ENCODE data around the gene KCND2.

The KCND2 gene

DNA sequence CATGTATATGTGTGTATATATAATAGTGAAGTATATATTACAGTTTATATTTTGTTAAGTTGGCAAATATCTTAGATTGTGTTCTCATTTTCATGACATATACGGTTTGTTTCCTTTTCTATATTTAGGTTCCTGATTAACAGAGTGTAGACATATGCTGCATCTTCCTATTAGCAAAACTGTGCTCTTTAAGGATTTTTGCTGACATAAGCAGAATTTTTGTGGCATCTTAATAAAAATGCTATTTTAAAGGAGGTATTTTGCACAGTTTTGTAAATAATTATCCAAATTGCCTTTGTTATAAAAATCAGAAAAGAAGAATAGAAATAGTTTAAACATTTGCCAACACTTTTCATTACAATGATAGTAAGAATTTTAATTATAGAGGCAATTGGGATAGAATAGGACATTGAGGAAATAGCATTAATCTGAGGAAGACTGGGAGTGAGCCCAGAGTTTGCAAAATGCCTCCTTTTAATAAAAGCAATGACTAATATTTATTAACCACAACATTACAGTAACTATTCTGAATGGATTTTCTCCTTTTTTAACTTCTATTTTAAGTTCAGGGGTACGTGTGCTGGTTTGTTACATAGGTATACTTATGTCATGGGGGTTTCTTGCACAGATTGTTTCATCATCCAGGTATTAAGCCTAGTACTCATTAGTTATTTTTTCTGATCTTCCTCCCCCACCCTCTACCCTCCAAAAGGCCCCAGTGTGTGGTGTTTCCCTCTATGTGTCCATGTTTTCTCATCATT, 38.2 kb downstream of the KCND2 start:
- FAIRE-seq, result no peak

DNA sequence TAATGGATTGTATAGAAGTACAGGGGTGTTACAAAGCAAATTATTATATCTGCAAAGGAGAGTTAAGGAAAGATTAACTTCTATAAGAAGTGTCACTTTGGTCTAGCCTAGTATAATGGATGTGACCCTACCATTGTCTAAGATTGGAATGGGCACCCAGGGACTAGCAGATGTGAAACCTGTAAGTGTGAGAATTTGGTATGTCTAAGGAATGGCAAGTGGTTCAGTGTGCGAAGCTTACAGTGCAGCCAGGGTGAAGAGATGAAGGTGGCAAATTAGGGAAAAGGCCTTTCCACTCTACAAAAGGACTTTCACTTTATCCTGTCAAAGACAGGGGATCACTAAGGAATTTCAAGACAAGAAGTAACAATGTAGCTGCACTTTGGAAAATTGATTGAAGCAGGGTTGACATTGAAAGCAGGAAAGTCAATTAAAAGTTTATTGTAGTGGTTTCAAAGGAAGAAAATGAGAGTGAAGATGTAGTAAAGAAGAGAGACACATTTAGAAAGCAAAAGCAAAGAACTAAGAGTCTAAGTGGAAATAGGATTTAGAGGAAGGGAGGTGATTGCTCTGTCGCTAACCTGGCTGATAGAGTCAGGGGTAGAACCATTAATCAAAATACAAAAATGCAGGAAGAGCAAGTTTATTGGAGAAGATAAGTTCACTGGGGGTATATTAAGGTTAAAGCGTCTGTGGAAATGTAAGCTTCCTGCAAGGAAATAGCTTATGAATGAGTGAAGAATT, 47.4 kb downstream of the KCND2 start:
- FAIRE-seq, result no peak

- no peak for FAIRE-seq
These were observed 54.1 kb downstream of the KCND2 start for GRCh38 chr7:120327054-120327453.

- FAIRE-seq, result no peak
These were observed 59.5 kb downstream of the KCND2 start for GRCh38 chr7:120332433-120332832.

- FAIRE-seq, result no peak
These were observed 61.5 kb downstream of the KCND2 start for GRCh38 chr7:120334475-120334874.

DNA sequence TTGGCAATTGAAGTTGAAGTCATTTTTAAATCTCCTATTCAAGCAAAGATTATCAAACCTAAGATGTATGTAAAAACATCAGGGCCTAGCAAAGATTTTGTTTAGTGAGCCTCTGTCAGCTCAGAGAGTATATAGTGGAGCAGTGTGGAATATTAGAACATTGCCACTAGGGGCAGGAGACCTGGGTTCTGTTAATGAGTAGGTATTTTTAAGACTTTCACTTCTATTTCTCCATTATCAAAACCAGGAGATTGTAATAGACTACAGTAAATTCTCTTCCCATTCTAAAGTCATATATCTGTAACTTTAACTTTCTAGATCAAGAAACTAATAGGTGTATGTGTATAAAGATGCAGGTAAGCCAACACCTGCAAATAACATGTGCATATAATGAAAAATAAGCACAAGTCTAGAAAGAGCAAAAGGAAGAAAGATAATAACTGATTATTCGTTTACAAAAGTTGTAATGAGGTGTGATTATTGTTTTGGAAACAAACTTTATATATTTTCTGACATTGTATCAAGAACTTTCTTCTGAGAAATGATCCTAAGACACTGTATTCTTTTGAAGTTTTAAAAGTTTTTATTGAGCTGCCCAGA, 64.4 kb downstream of the KCND2 start:
- FAIRE-seq, result no peak

DNA sequence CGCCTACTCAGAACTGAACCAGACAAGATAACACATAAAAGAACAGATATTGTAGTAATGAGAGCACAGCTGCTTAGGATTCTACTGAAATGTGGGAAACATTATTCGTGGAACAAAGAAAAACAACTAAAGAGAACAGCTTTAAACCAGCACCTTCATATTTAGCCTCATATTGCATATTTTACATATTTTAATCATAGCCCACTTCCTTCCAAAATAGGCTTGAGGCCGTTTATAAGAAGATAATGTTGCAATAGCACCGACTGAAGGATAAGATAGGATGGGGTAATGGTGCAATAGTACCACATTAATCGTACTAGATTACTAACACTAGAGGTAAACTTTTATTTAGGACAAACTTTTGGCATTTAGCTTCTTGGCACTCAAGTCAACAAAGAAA, 71.3 kb downstream of the KCND2 start:
- FAIRE-seq, result no peak

DNA sequence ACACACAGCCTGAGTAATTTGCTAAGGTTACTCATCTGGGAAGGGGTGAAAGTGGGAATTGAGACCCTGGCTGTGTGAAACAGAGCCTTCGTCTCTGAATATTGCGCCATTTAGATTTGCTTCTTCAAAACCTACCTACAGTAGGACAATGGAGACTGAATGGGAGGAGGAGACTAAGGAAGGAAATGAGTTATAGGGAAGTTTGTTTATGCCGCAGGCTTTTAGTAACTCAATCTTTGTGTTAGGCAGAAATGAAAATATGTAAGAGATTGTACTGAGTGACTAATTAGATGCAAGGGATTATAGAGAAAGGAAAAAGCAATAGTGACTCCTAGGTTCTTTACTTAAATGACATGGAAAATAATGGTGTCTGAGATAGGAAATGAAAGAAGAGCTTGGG, 80.2 kb downstream of the KCND2 start:
- no peak for FAIRE-seq

- FAIRE-seq, result no peak
These were observed 87.9 kb downstream of the KCND2 start for GRCh38 chr7:120360918-120361317.

DNA sequence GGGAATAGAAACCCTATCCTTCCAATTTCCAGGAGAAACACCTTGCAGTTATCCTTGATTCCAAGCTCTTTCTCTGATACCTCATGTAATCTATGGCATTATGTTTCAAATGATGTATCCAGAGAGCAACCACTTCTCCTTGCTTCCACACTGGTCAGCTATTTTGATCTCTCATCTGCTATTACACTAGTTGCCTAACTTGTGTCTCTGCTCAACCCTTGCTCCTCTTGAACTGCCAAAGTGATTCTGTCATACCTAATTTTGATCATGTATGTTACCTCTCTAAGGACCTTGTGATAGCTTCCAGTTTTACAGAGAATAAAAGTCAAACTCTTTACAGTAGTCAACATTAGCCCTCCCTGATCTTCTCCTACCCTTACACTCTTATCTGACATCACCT, 90.4 kb downstream of the KCND2 start:
- no peak for FAIRE-seq

GRCh38 chr7:120370954-120371353, 98.0 kb downstream of the KCND2 start:
- no peak for FAIRE-seq

- FAIRE-seq, result no peak
These were observed 100.2 kb downstream of the KCND2 start for GRCh38 chr7:120373174-120373573.

- no peak for FAIRE-seq
These were observed 121.6 kb downstream of the KCND2 start for GRCh38 chr7:120394595-120394994.

- FAIRE-seq, result no peak
These were observed 122.6 kb downstream of the KCND2 start for GRCh38 chr7:120395526-120396019.

- FAIRE-seq, result no peak
These were observed 125.5 kb downstream of the KCND2 start for GRCh38 chr7:120398284-120399000.

GRCh38 chr7:120400806-120401455, 128.0 kb downstream of the KCND2 start:
- no peak for FAIRE-seq

DNA sequence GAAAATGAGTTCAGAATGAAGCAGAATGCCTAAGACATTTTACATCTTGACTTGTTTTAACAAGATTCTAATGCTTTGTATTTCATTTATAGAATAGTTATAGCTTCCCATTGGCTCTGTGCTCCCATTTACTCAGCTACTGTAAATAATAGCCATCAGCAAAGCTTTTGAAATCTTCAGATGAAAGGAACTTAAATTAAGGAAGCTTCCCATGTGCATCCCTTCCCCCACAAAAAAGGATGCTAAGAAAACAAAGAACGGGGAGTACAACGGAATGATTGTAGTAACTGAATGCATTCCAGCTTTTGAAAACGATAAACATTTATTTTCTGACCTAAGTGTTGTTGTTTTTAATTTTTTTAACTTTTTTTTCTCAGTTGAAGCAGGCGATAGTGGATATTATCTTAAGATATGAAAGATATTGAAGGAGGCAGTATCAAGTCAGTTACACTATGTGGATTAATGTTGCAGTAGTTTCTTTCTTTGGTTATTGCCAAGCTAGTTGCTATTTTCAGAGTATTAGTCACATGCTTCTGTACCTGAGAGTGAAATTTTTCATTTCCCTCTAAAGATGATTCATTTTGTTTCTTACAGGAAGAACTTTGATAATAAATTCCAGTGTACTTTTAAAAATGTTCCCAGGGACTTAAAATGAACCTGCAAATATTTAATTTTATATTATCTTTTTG, 129.2 kb downstream of the KCND2 start:
- peak; percentile 84 for FAIRE-seq

DNA sequence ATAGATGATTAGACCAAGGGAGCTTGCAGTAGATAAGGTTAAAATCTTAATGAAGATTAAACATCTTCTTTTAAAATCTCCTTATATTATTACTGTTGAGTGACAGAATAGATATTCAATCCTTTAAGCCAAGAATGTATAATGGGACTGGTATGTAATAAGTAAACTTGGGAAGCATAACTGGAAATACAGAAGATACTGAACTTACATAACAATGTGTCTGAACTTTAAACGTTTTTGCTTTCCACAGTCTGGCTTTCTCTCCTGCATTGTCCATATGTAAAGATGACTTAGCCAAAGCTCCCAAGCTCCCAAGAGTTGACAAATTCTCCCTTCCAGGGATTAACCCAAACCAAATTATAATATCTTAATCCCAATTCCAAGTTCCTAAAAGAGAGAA, 129.8 kb downstream of the KCND2 start:
- no peak for FAIRE-seq

DNA sequence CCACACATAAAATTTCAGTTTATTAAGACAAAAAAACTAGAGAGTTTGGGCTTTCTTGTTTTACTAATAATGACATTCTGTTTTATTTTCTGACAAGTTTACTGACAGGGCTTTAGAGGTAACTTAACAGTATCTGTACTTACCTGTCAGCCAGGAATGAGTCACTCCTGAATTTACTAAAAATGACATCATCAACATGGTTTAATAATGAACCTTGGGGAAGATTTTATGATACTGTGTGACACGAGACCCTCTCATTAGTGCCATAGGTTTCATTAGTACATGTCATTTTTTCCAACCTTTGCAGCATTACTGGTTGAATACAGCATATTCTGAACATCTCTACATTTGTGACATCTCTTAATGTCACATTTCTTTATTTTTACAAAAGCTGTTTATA, 131.1 kb downstream of the KCND2 start:
- FAIRE-seq, result peak; percentile 92

DNA sequence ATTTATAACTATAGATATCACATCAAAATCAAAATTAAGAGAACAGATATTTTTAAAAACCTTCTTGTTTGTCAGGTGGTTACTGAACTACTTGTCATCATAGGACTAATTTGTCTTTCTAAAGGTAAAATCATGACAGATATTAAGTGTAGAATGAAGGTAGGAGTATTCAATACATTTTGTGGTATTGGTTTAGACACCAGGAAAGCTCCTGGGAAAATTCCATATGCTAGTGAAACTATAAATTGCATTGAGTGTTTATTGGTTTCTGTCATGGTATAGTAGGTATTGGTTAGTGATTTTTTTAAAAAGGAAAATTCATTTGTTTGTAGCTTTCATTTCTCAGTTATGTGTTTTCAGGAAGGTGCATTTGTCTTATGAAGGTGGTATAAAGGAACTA, 132.7 kb downstream of the KCND2 start:
- FAIRE-seq, result no peak

GRCh38 chr7:120407010-120407409, 134.0 kb downstream of the KCND2 start:
- no peak for FAIRE-seq

Data from islet of Langerhans (tissue), 1 donor.